ENCODE data around the gene RTP3. TPM values are rescaled to one million over a fixed set of nuclear protein-coding genes. Genes with fewer than 3 reads are reported as not detected.
A peak's percentile ranks its signal among the peaks of the same experiment; 100 is the strongest.

Gene RTP3
- total and polyA plus RNA-seq, 2 of the 8 experiments (the other 6 are each of a cell fraction or from before 2014, with no cell fraction given), result 0.08 TPM; not detected in 1

DNA sequence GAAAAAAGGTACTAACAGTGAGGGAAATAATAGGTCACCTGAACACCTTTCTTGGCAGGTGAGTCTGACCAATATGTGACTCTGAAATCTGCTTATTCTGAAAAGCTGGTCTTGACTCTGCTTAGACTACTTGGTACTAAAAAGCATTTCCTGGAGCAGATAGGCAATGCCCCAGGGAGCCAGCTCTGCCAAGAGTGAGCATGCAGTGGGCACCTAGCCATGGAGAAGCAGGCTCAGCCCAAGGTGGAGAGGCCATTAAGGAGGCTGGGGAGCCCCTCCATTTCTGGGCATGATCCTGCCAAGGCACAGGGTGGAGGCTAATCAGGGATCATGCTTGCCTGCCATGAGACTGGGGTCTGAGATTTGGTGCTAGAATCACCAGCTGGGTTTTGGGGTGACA lies 31.5 kb upstream of the RTP3 start:
- Histone ChIP-seq H3K27ac (ENCODE audit: low read depth, low read length) (no peak overlapping the region), H3K18ac (ENCODE audit: extremely low read depth, low read length) (no peak overlapping the region), H3K36me3 (ENCODE audit: control insufficient read depth in 2 of 4, insufficient read depth in 4 of 4, low read length in 3 of 4) (no peaks in the 10 kb centered on the region), H2AFZ (ENCODE audit: low read length) (no peak overlapping the region), H2BK120ac (replicated peaks; ENCODE audit: low read depth, low read length) (no peak overlapping the region), H4K8ac (ENCODE audit: extremely low read depth, insufficient read depth, low read length) (no peak overlapping the region), H3K27me3 (replicated peaks in 1 of 4; ENCODE audit: control insufficient read depth in 3 of 4, extremely low read depth in 1 of 4, insufficient read depth in 3 of 4, low read length in 3 of 4) (peaks cover 7 to 28% (median 24%) of the 10 kb centered on the region in 4 experiments), H2AK5ac (ENCODE audit: low read depth, low read length) (no peak overlapping the region), H2BK20ac (ENCODE audit: low read length) (no peak overlapping the region), H3K4me2 (ENCODE audit: insufficient read depth in 1 of 2, low read depth in 2 of 2, low read length in 2 of 2) (no peak overlapping the region), H3K56ac (replicated peaks; ENCODE audit: insufficient read length, low read depth, low read length) (no peak overlapping the region), H3K23ac (ENCODE audit: insufficient read length) (no peak overlapping the region), H3K14ac (ENCODE audit: insufficient read length) (no peak overlapping the region), H3K4me1 (replicated peaks in 1 of 4; ENCODE audit: control insufficient read depth in 3 of 4, insufficient read depth in 4 of 4, low read length in 3 of 4) (peaks cover 0 to 6% (median 4%) of the 10 kb centered on the region in 4 experiments; a peak in 4 of 7 replicates), H4K20me1 (replicated peaks in 1 of 2; ENCODE audit: control insufficient read depth in 1 of 2, insufficient read depth in 2 of 2, low read length in 2 of 2) (no peaks in the 10 kb centered on the region), H3K79me2 (ENCODE audit: control insufficient read depth in 1 of 2, insufficient read depth in 2 of 2, low read length in 2 of 2) (no peaks in the 10 kb centered on the region), H2BK5ac (ENCODE audit: low read depth, low read length) (no peak overlapping the region), H3K9ac (replicated peaks in 1 of 4; ENCODE audit: extremely low read depth in 1 of 4, low read depth in 3 of 4, low read length in 3 of 4) (no peak overlapping the region), H3K9me3 (ENCODE audit: insufficient read depth in 2 of 2, low read depth in 1 of 2, low read length in 1 of 2) (no peaks in the 10 kb centered on the region), H2BK12ac (ENCODE audit: low read depth, low read length) (no peak overlapping the region), H3K4ac (replicated peaks; ENCODE audit: insufficient read length, low read depth, low read length) (no peak overlapping the region), H3K23me2 (ENCODE audit: low read depth, low read length) (peaks cover 2% of the 10 kb centered on the region), H4K91ac (replicated peaks; ENCODE audit: insufficient read length, low read length) (no peak overlapping the region), H3K4me3 (ENCODE audit: extremely low read depth in 1 of 4, insufficient read depth in 2 of 4, low read depth in 3 of 4, low read length in 4 of 4) (no peak overlapping the region), H2BK15ac (ENCODE audit: low read length) (no peak overlapping the region), H4K5ac (ENCODE audit: insufficient read length, low read depth, low read length) (no peak overlapping the region), H3K79me1 (ENCODE audit: low read depth, low read length) (no peaks in the 10 kb centered on the region)
- FAIRE-seq, result no peak
- CTCF ChIA-PET (ENCODE audit: partially characterized antibody), result interaction anchor here (0.6 to 7.5 kb wide), 4 partner anchors 23 to 403 kb away, joined by 3 to 38 read pairs (median 4); no protein-coding TSS in a partner anchor
- POLR2A ChIA-PET (ENCODE audit: partially characterized antibody), result interaction anchor here (0.8 kb wide), 1 partner anchor 109 kb away, joined by 3 read pairs; no protein-coding TSS in a partner anchor
- DNase-seq (ENCODE audit: low read depth in 1 of 2, low spot score in 2 of 2), result peak in 1 of 2 experiments; percentile 36
- TF ChIP-seq EZH2 (IDR thresholded peaks at IDR 0.05; ENCODE audit: low read depth, low read length, severe bottlenecking) (no peak), HDAC6 (IDR thresholded peaks at IDR 0.05; ENCODE audit: low read depth, low read length) (no peak), ASH2L (IDR thresholded peaks at IDR 0.05; ENCODE audit: low read length) (no peak), POLR2AphosphoS5 (IDR thresholded peaks at IDR 0.05; ENCODE audit: low read depth, low read length) (no peak), ZNF274 (IDR thresholded peaks at IDR 0.05; ENCODE audit: borderline replicate concordance, extremely low read depth, low read length) (no peak), SIX5 (IDR thresholded peaks at IDR 0.05; ENCODE audit: low read depth, low read length) (no peak), TAF1 (IDR thresholded peaks at IDR 0.05; ENCODE audit: low read depth, low read length) (no peak), SAP30 (IDR thresholded peaks at IDR 0.05; ENCODE audit: insufficient read depth, insufficient replicate concordance, low read length) (no peak), EP300 (IDR thresholded peaks at IDR 0.05; ENCODE audit: borderline replicate concordance in 1 of 2, low read depth in 2 of 2, low read length in 2 of 2) (no peak), RNF2 (IDR thresholded peaks at IDR 0.05; ENCODE audit: borderline replicate concordance, low read depth, low read length, missing control alignments, poor library complexity, severe bottlenecking) (no peak), FOSL1 (IDR thresholded peaks at IDR 0.05; ENCODE audit: insufficient read depth, low read depth, low read length) (no peak)
- TF ChIP-seq, protein P1, sequence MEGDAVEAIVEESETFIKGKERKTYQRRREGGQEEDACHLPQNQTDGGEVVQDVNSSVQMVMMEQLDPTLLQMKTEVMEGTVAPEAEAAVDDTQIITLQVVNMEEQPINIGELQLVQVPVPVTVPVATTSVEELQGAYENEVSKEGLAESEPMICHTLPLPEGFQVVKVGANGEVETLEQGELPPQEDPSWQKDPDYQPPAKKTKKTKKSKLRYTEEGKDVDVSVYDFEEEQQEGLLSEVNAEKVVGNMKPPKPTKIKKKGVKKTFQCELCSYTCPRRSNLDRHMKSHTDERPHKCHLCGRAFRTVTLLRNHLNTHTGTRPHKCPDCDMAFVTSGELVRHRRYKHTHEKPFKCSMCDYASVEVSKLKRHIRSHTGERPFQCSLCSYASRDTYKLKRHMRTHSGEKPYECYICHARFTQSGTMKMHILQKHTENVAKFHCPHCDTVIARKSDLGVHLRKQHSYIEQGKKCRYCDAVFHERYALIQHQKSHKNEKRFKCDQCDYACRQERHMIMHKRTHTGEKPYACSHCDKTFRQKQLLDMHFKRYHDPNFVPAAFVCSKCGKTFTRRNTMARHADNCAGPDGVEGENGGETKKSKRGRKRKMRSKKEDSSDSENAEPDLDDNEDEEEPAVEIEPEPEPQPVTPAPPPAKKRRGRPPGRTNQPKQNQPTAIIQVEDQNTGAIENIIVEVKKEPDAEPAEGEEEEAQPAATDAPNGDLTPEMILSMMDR (IDR thresholded peaks at IDR 0.05; ENCODE audit: control extremely low read depth in 1 of 3, insufficient read depth in 1 of 3, low read depth in 1 of 3, low read length in 3 of 3), result no peak
